ENCODE results near the gene MFSD12.

MFSD12 gene

GRCh38 chr19:3557461-3558248, at the start of gene MFSD12:
MFSD12 (minus strand) TSS chr19:3557586; CDS start chr19:3557403, 183 bp downstream.
- DNase-seq = peak; percentile 84 to 94 (median 86)

GRCh38 chr19:3606690-3607289, 49.4 kb upstream of the MFSD12 start, which contains the start of gene TBXA2R:
TBXA2R (minus strand) TSS chr19:3606875; CDS start chr19:3600634, 6,241 bp downstream.
- DNase-seq = peak; percentile 16 to 50 (median 28)

GRCh38 chr19:3606174-3606689, 48.8 kb upstream of the MFSD12 start:
- peak in 1 of 4 experiments; percentile 34 for DNase-seq

GRCh38 chr19:3605770-3606169, 48.4 kb upstream of the MFSD12 start:
- DNase-seq = no peak

GRCh38 chr19:3605361-3605760, 48.0 kb upstream of the MFSD12 start:
- no peak for DNase-seq

DNA sequence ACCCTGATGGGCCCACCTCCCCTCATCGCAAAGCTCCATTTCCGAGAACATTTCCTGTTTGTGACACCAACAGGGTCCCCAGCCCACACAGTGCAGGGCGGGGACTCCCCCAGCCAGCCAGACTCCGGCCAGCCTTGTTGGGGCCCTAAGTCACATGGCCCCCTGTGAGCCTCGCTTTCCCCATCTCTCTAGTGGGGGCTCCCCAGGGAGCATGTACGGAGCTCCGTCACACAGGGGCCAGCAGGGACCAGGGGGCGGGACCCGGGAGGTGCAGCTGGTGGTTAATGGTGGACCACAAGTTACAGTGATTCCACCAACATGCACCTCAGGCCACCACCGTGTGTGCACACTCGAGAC, 47.6 kb upstream of the MFSD12 start:
- peak in 2 of 4 experiments; percentile 36 to 53 for DNase-seq

- no peak for DNase-seq
Observed at GRCh38 chr19:3604227-3604986, 47.0 kb upstream of the MFSD12 start.

- no peak for DNase-seq
Observed at GRCh38 chr19:3603121-3603811, 45.9 kb upstream of the MFSD12 start.

- DNase-seq = no peak
Observed at GRCh38 chr19:3601021-3601420, 43.6 kb upstream of the MFSD12 start.

- DNase-seq = no peak
Observed at GRCh38 chr19:3599776-3600187, 42.4 kb upstream of the MFSD12 start.

GRCh38 chr19:3595521-3596061, 38.2 kb upstream of the MFSD12 start:
- no peak for DNase-seq

GRCh38 chr19:3593156-3593555, 35.8 kb upstream of the MFSD12 start:
- no peak for DNase-seq

GRCh38 chr19:3591876-3592613, 34.7 kb upstream of the MFSD12 start:
- no peak for DNase-seq

- DNase-seq = no peak
Observed at GRCh38 chr19:3590991-3591659, 33.7 kb upstream of the MFSD12 start.

GRCh38 chr19:3589949-3590348, 32.6 kb upstream of the MFSD12 start:
- DNase-seq = no peak

GRCh38 chr19:3589439-3589838, 32.1 kb upstream of the MFSD12 start:
- DNase-seq = no peak

DNA sequence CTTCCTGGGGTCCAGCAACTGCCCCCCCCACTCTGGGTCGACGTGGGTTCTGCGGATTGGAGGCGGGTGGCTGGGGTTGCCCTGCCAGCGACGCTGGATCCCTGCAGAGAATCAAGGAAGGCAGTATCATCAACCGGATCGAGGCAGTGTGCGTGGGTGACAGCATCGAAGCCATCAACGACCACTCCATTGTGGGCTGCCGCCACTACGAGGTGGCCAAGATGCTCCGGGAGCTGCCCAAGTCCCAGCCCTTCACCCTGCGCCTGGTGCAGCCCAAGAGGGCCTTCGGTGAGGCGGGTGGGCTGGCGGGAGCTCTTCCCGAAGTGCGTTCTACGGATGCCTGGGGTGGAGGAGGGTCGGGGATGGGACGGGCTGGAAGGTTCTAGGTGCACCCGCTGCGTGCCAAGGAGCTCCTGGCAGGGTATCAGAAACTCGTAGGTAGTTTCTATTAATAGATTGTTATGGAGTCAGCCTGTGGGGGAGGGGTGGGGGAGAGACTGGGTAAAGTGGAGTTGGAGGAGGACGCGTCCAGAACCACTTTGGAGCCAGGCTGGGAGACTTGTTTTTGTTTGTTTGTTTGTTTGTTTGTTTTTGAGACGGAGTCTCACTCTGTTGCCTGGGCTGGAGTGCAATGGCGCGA, 29.4 kb upstream of the MFSD12 start:
- no peak for DNase-seq

- DNase-seq = peak in 3 of 4 experiments; percentile 12 to 48 (median 13)
Observed at GRCh38 chr19:3586127-3586626, 28.8 kb upstream of the MFSD12 start.

DNA sequence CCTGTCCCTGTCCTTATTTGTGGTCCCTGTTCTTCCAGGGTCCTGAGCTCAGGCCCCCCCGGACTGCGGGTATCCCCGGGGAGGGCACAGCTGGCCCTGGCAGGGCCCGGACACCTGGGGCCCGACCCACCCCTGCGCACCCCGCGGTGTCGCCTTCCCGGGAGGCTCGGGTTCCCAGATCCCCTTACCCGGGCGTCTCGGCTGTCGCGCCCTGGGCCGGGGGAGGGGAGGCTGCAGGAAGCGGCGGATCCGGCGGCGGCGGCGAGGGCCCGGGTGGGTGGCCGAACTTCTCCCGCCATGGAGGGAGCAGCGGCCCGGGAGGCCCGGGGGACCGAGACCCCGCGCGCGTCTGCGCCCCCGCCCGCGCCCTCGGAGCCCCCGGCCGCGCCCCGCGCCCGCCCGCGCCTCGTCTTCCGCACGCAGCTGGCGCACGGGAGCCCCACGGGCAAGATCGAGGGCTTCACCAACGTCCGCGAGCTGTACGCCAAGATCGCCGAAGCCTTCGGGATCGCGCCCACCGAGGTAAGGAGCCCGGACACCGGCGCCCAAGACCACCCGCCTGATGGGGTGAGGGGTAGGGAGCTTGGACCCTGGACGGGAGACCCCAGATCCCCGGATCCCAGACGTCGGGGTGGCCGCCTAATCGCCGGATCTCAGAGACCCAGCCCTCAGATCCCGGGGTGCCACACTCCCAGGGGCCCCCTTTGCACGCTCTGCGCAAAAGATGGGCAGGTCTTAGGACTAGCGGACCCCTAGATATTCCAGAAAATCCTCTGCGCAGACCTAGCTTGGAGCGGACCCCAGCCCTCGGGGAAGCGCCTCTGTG, 28.1 kb upstream of the MFSD12 start, which contains the start of gene GIPC3:
GIPC3 (plus strand) TSS at position 178 of the 826 bp plus-strand sequence; CDS start at position 298, 120 bp downstream.
- DNase-seq = no peak

All from activated naive CD4-positive, alpha-beta T cell (primary cell).